IPS-NIHi7 (cell line): ENCODE results near the gene OXTR.
A peak's percentile ranks its signal among the peaks of the same experiment; 100 is the strongest.

Source experiments
- DNase-seq: peaks from one replicate; pipeline ENCODE4 v3.0.0; 2012; ENCODE audit warnings: mixed read lengths; ENCODE audit errors: extremely low spot score

Gene OXTR

GRCh38 chr3:8712045-8712907 is 57.1 kb downstream of the OXTR start:
- DNase-seq, result peak; percentile 2

- peak; percentile 5 for DNase-seq
Measured at GRCh38 chr3:8709801-8710507, 59.5 kb downstream of the OXTR start.

GRCh38 chr3:8709287-8709686 is 60.1 kb downstream of the OXTR start:
- peak; percentile 1 for DNase-seq

GRCh38 chr3:8705575-8705974 is 63.8 kb downstream of the OXTR start:
- DNase-seq, result peak; percentile 8

GRCh38 chr3:8702560-8702959 is 66.9 kb downstream of the OXTR start:
- peak; percentile 69 for DNase-seq
